ENCODE results near the gene CIROP. TPM values are rescaled to one million over a fixed set of nuclear protein-coding genes. Genes with fewer than 3 reads are reported as not detected.

CIROP gene
- total RNA-seq, 1 donor from 2014 or later, result not detected

DNA sequence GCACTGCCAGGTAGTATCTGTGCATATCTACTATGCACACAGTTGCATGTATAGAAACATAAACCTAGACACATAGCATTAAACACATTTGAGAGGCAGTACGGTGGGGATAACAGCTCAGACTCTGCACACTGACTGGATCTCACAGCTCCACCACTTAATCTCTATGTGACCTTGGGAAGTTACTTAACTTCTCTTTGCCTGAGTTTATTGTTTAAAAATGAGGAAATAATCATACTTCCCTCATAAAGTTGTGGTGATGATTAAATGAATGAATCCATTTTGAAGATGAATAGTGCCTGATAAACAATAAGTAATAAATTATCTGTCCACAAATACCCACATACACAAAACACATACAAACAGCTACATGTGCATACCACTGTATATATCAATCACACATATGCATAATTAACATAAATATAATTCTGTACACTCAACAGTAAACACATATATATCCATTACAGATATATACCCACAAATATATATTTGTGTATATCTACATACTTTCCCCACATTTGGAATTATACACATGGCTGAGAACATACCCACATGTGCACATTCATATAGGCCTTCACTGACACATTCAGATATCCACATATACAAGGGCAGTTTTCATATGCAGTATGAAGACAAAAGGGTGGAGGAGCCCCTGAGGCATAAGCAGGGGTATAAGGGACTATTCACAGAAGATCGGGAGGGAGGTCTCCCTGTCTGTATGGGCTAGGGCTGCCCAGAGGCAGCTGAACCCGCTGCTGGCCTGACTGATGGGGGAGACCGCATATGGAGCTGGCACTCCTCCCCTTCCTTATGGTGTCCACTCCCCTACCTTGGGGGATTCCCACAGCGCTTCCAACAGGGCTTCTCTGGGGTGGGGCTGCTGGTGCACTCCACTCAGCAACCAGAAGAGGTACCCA lies 53.4 kb downstream of the CIROP start:
- DNase-seq (ENCODE audit: low read depth, low spot score), result no peak

Other genes starting within 250 kb of the CIROP start
- 59.9 and 67.8 TPM in 2 replicates for gene LRP10, start 233.2 kb downstream of the CIROP start, total RNA-seq
- gene REM2, start 221.8 kb downstream of the CIROP start, total RNA-seq, result under 0.01 TPM in 1 of 2 replicates, not detected in the other
- gene RBM23, start 185.8 kb downstream of the CIROP start, total RNA-seq, result 59.9 and 75.2 TPM in 2 replicates
- 67.0 and 67.7 TPM in 2 replicates for gene PRMT5, start 175.6 kb downstream of the CIROP start, total RNA-seq
- gene HAUS4, start 147.9 kb downstream of the CIROP start, total RNA-seq, result 57.4 and 58.2 TPM in 2 replicates
- 66.8 and 72.2 TPM in 2 replicates for gene AJUBA, start 122.4 kb downstream of the CIROP start, total RNA-seq
- gene C14orf93, start 94.8 kb downstream of the CIROP start, total RNA-seq, result 7.5 and 8.0 TPM in 2 replicates
- gene PSMB5, start 70.1 kb downstream of the CIROP start, total RNA-seq, result 302 and 331 TPM in 2 replicates
- not detected in 2 replicates for gene PSMB11, start 62.8 kb downstream of the CIROP start, total RNA-seq
- 6.3 and 13.9 TPM in 2 replicates for gene CDH24, start 47.5 kb downstream of the CIROP start, total RNA-seq
- gene ACIN1, start 9.9 kb downstream of the CIROP start, total RNA-seq, result 62.8 and 98.6 TPM in 2 replicates
- gene C14orf119, start 9.5 kb downstream of the CIROP start, total RNA-seq, result 48.5 and 52.5 TPM in 2 replicates
- not detected in 2 replicates for gene CEBPE, start 14.3 kb upstream of the CIROP start, total RNA-seq
- gene SLC7A8, start 78.7 kb upstream of the CIROP start, total RNA-seq, result 0.46 and 0.78 TPM in 2 replicates
- gene RNF212B, start 132.9 kb upstream of the CIROP start, total RNA-seq, result not detected in 2 replicates
- 4.0 and 5.8 TPM in 2 replicates for gene HOMEZ, start 181.1 kb upstream of the CIROP start, total RNA-seq
- 1.8 and 2.0 TPM in 2 replicates for gene PPP1R3E, start 197.9 kb upstream of the CIROP start, total RNA-seq
- 17.5 and 18.3 TPM in 2 replicates for gene BCL2L2, start 201.8 kb upstream of the CIROP start, total RNA-seq
- gene PABPN1, start 216.5 kb upstream of the CIROP start, total RNA-seq, result 132 and 144 TPM in 2 replicates
- gene SLC22A17, start 247.9 kb upstream of the CIROP start, total RNA-seq, result 0.99 and 5.7 TPM in 2 replicates

Data from pulmonary artery endothelial cell (primary cell).